BJ (cell line): ENCODE results near the gene ZNF418. TPM values are rescaled to one million over a fixed set of nuclear protein-coding genes. Genes with fewer than 3 reads are reported as not detected.

ENCODE experiments used
- CTCF ChIA-PET: fragments of 350-600 bp; formaldehyde crosslinking; extraction: SDS; loops from one replicate; lab custom pipeline; 2021; ENCODE audit warnings: antibody characterized with exemption, inconsistent platforms; lab: Yijun Ruan, JAX
- POLR2A ChIA-PET: fragments of 300-600 bp; sonication (Branson Sonifier 250); formaldehyde crosslinking; extraction: SDS; loops from one replicate; lab custom pipeline; 2021; ENCODE audit warnings: antibody characterized with exemption; lab: Charles Lee
- DNase-seq: peaks from one replicate; pipeline ENCODE4 v3.0.0-alpha.2; 2011; ENCODE audit warnings: low read depth
- H3K27me3 ChIP-seq: 2 replicates; pipeline ENCODE4 v1.6.0; 2011; ENCODE audit warnings: low read length; ENCODE audit not compliant: control insufficient read depth, insufficient read depth
- H3K36me3 ChIP-seq: 2 replicates; pipeline ENCODE4 v1.5.1; 2011; ENCODE audit warnings: low read length; ENCODE audit not compliant: control insufficient read depth, insufficient read depth
- H3K4me3 ChIP-seq: 2 replicates; pipeline ENCODE4 v1.5.1; 2011; ENCODE audit warnings: low read depth, mild to moderate bottlenecking, control low read depth, low read length
- CTCF ChIP-seq: IDR thresholded peaks from 2 replicates; pipeline ENCODE4 v1.5.1; 2011; ENCODE audit warnings: low read depth, mild to moderate bottlenecking, control low read depth, inconsistent platforms, low read length, moderate library complexity; ENCODE audit not compliant: insufficient read depth
- polyA plus RNA-seq: library from polyadenylated mRNA; depleted of rRNA; stranded (reverse); fragments of >200 nt; gene quantifications from 2 replicates; pipeline ENCODE4 v1.2.3, GENCODE V29; 2011

Gene ZNF418
- polyA plus RNA-seq, 1 experiment, result 2.5 TPM

DNA sequence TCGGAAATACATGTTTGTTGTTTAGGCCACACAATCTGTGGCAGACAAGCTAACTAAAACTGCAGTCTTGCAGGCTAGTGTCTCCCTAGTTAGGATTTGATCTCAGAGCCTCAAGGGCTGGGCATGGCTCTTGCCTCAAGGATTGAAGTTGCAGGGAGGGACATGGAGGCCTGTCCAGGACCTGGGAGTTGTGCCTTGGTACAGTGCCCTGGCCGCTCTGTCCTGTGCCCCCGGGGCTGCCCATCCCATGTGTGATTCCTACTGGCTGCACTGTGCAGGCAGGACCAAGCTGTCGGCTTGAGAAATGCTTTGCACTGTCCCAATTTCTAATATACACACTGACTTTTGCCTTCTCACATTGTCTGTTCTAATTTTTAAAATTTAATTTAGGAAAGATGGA, 19.8 kb upstream of the ZNF418 start:
- DNase-seq, result no peak
- ChIA-PET POLR2A (no interaction called here), CTCF (no interaction called here)
- no peak for TF ChIP-seq CTCF
- H3K27me3 ChIP-seq, result no peaks in the 10 kb centered on the region
- H3K36me3 ChIP-seq, result no peaks in the 10 kb centered on the region
- no peak overlapping the region for H3K4me3 ChIP-seq

DNA sequence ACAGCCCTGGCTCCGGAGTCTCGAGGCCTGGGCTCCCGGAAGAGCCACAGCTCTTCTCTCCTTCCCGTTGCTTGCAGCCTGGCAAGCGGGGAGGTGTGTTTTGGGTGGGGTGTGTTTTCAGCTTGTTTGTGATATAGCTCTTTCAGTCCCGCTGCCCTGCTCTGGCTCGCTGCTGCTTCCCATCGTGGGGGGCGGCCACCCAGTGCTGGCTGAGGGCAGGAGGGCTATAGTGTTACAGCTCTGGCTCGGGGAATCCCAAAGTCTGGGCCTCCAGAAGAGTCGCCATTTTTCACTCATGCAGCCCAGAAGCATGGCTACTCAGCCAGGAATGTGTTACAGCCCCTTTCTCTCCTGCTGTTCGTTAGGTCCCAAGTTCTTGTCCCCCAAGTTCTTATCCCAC, 14.5 kb upstream of the ZNF418 start:
- Histone ChIP-seq H3K4me3 (no peak overlapping the region), H3K36me3 (no peaks in the 10 kb centered on the region), H3K27me3 (no peaks in the 10 kb centered on the region)
- no peak for TF ChIP-seq CTCF
- ChIA-PET CTCF (no interaction called here), POLR2A (no interaction called here)
- DNase-seq, result no peak

- ChIA-PET CTCF (no interaction called here), POLR2A (no interaction called here)
- no peak for DNase-seq
- Histone ChIP-seq H3K4me3 (no peak overlapping the region), H3K27me3 (no peaks in the 10 kb centered on the region), H3K36me3 (no peaks in the 10 kb centered on the region)
- TF ChIP-seq CTCF, result no peak
These were observed 14.1 kb upstream of the ZNF418 start for GRCh38 chr19:57949296-57949695.

DNA sequence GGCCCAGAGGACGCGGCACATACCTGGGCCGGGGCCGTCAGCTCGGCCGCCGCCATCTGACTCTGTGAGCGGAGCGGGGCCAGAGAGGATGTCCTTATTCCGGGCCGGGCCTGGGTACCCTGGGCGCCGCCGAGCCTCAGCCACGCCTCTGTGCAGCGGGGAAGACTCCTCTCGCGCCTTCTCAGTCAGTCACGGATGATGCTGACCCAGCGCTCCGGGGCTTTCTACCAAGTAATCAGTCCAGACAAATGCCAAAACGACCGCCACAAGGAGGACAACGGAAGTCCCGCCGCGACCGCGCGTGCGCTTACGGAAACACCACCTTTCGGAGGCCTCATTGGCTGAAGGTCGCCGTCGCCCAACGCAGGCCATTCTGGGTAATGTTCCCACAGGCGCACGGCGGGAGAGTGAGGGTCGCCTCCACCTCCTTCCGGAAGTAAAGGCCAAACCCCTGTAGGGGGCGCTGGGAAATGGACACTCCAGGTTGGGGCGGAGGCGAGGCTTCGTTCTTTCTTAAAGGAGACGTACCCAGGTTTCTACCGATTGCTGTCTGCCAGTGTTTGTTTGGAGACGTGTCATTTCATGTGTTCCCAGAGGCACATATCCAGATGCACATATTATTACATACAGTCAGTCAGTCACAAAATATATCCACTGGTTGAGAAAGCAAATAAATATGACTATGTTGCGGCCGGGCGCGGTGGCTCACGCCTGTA, 12.4 kb upstream of the ZNF418 start, which contains the start of gene ZNF256:
Gene ZNF256 (minus strand): TSS at position 288 of the 716 bp plus-strand sequence. CDS start 232 bp downstream, at position 56.
- Histone ChIP-seq H3K4me3 (peak within 1 kb of the TSS; percentile 78), H3K27me3 (no peaks in the 10 kb centered on the region), H3K36me3 (peaks cover 7% of the 10 kb centered on the region)
- ChIA-PET POLR2A (no interaction called here), CTCF (no interaction called here)
- TF ChIP-seq CTCF, result peak; percentile 66
- peak; percentile 70 for DNase-seq

GRCh38 chr19:57947088-57947418, 11.9 kb upstream of the ZNF418 start:
- no peak for TF ChIP-seq CTCF
- H3K36me3 ChIP-seq, result peaks cover 11% of the 10 kb centered on the region
- no peak for DNase-seq
- ChIA-PET CTCF (no interaction called here), POLR2A (no interaction called here)
- H3K4me3 ChIP-seq, result peak overlapping the region; percentile 78
- no peaks in the 10 kb centered on the region for H3K27me3 ChIP-seq
